Activated T-cell treated with anti-CD3 and anti-CD28 coated beads for 48 hours (primary cell): Measurements from ENCODE around the gene MAZ.
A peak's percentile ranks its signal among the peaks of the same experiment; 100 is the strongest.
"Not testable (repeated sequence)": the region's sequence is repeated elsewhere in the genome, so short reads cannot be mapped to it uniquely, and the experiment has no call there.

Experiments
- DNase-seq: peaks from one replicate; pipeline ENCODE4 v3.0.0-alpha.2; 2020; ENCODE audit warnings: low read depth

Gene MAZ

GRCh38 chr16:29825145-29826044 is 19.1 kb downstream of the MAZ start:
- no peak for DNase-seq

DNA sequence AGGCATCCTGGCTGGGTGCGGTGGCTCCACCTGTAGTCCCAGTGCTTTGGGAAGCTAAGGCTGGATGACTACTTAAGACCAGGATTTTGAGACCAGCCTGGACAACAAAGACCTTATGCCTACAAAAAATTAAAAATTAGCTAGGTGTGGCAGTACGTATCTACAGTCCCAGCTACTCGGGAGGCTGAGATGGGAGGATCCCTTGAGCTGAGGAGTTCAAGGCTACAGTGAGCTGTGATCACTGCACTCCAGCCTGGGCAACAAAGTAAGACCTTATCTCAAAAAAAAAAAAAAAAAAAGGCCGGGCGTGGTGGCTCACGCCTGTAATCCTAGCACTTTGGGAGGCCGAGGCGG is 20.0 kb downstream of the MAZ start:
- DNase-seq: no peak

- DNase-seq: no peak
Observed at GRCh38 chr16:29830774-29831173, 24.4 kb downstream of the MAZ start.

GRCh38 chr16:29831490-29831889 is 25.2 kb downstream of the MAZ start:
- no peak for DNase-seq

GRCh38 chr16:29833219-29833618 is 26.9 kb downstream of the MAZ start:
- not testable (repeated sequence) for DNase-seq

DNA sequence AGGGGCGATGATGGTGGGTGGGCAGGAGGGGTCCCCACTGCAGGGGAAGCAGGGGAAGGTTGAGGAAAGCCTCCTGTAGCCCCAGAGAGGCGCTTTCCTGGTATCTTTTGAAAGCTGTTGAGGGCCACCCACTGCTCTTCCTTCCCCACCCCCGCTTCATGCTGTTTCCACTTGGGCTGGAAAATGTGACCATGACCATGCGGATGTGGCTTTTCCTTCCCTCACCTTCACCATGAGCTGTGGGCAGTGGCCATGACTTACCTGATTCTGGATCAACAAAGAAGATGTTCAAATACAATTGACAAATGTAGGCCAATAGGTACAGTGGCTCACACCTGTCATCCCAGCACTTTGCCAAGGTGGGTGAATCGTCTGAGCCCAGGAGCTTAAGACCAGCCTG is 27.8 kb downstream of the MAZ start:
- DNase-seq: no peak

- DNase-seq: no peak
Observed at GRCh38 chr16:29835926-29836325, 29.6 kb downstream of the MAZ start.

DNA sequence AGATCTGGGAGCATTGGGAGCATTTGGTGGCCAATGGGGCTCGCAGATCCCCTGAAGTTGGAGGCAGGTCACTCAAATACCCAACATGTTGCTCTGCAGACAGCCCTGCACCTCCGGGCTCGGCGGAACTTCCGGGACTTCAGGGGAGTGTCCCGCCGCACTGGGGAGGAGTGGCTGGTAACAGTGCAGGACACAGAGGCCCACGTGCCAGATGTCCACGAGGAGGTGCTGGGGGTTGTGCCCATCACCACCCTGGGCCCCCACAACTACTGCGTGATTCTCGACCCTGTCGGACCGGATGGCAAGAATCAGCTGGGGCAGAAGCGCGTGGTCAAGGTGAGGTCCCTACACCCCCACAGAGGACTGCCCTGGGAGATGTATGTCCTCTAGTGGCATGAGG is 30.3 kb downstream of the MAZ start:
- no peak for DNase-seq

DNA sequence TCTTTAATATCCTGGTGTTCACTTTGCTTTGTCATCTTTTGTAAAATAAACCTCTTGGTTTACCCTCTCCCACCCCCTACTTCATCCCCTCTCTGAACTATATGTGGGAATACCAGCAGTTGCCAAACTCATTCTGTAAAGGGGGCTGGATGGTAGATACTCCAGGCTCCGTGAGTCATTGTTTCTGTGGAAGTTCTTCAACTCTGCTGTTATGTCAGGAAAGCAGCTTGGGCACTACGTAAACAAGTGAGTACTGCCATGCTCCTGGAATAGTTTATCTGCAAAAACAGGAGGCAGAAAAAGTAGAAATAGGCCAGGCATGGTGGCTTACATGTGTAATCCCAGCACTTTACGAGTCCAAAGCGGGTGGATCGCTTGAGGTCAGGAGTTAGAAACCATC is 31.5 kb downstream of the MAZ start:
- DNase-seq: no peak

DNA sequence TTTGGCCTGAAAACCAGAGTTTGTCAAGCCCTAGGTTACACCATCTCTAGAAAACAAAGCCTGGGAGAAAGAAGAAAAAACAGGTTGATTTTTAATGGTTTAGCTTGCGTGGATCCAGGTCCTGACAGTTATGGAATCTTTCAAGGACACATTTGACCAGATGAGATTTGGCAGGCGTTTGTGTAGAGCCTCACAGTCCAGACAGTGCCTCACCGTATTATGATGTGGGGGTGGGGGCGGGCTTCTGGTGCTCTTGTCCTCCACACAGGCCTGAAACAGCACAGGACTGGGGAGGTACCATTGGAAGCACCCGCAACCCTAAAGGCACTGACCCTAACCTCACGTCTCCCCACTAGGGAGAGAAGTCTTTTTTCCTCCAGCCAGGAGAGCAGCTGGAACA is 33.5 kb downstream of the MAZ start:
- no peak for DNase-seq

- DNase-seq: no peak
Observed at GRCh38 chr16:29840240-29840639, 33.9 kb downstream of the MAZ start.

GRCh38 chr16:29841631-29842030 is 35.3 kb downstream of the MAZ start:
- no peak for DNase-seq

DNA sequence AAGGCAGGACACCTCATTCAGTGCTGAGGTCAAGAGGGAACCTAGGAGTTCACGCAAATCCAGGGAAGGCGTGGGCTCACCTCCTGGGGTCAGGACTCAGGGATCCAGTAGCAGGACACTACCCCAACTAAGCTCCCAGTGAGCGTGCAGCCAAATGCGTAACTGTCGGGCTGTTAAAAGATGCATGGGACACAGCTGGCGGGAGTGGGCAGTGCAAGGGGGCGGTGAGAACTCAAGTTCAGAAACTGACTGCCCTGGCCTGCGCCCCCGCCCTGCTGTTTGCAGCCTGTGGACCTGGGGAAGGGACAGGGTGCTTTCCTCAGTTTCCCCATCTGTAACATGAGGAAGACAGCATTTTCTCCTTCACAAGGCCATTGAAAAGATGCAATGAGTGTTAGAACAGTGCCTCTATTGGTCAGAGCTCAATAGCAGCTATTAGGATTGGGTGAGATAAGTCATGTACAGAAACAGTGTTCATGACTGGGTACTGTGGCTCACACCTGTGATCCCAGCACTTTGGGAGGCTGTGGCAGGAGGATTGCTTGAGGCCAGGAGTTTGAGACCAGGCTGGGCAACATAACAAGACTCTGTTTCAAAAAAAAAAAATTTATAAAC is 36.5 kb downstream of the MAZ start:
- DNase-seq: no peak

DNA sequence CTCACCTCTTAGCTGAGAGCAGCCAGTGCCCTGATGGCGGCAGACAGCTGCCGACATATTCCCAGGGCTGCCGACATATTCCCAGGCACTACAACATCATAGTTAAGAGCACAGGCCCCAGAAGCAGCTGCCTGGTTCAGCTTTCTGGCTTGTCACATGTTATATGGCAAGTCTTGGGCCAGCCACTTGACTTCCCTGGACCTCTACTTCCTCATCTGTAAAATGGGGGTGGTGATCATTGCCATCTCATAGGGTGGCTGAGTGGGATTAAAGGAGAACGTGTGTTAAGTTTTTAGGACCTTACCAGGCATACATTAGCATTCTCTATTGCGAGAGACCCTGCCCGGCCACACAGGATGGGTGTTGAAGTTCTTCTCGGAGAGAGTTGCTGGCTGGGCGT is 37.6 kb downstream of the MAZ start:
- no peak for DNase-seq

DNA sequence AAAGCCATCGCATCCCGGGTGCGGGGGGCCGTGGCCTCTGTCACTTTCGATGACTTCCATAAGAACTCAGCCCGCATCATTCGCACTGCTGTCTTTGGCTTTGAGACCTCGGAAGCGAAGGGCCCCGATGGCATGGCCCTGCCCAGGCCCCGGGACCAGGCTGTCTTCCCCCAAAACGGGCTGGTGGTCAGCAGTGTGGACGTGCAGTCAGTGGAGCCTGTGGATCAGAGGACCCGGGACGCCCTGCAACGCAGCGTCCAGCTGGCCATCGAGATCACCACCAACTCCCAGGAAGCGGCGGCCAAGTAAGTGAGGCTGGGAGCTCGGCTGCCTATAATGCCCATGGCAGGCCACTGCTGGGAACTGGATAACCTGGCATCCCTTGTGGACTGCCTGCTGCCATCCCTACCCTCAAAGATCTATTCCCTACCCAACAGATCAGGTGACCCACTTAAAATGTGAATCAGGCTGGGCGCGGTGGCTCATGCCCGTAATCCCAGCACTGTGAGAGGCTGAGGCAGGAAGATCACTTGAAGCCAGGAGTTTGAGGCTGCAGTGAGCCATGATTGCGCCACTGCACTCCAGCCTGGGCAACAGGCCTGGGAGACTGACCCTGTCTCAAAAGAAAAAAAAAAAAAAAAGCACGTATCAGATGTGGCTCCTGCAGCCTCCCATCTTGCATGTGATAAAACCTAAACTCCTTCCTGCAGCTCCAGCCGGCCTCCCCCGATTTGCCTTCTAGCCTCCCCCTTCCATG is 38.4 kb downstream of the MAZ start:
- no peak for DNase-seq

GRCh38 chr16:29845656-29846055 is 39.3 kb downstream of the MAZ start:
- DNase-seq: no peak

GRCh38 chr16:29848420-29849297 is 42.3 kb downstream of the MAZ start:
- DNase-seq: peak; percentile 80

- no peak for DNase-seq
Observed at GRCh38 chr16:29849505-29849904, 43.2 kb downstream of the MAZ start.

- DNase-seq: no peak
Observed at GRCh38 chr16:29850998-29851397, 44.7 kb downstream of the MAZ start.

GRCh38 chr16:29852654-29853053 is 46.3 kb downstream of the MAZ start:
- DNase-seq: no peak

DNA sequence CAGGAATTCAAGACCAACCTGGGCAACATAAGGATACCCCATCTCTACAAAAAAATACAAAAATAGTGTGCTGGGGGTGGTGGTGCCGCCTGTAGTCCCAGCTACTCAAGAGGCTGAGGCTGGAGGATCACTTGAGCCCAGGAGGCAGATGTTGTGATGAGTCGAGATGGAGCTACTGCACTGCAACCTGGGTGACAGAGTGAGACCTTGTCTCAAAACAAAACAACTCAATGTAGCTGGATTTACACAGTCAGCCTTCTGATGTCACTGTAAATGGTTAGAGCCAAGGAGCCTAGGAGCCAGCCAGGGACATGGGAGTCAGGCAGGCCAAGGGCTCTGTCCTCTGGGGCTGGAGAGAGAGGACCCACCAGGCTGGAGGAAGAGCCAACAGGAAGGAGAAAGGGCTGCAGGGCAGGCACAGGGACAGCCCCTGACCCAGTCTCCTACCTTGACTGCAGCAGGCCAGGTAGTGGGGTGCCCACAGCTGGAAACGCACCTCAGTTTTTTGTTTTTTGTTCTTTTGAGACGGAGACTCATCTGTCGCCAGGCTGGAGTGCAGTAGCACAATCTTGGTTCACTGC is 48.3 kb downstream of the MAZ start:
- DNase-seq: no peak
